ENCODE data around the gene SLC46A3.

Gene SLC46A3

GRCh38 chr13:28653111-28653510 is 65.7 kb downstream of the SLC46A3 start:
- DNase-seq (ENCODE audit: low read depth in 1 of 2, low spot score in 1 of 2), result no peak
- H3K27me3 ChIP-seq (ENCODE audit: insufficient read depth, poor library complexity, severe bottlenecking), result no peaks in the 10 kb centered on the region
- H3K27ac ChIP-seq (replicated peaks), result no peak overlapping the region
- H3K4me3 ChIP-seq (replicated peaks; ENCODE audit: insufficient read depth, low read length), result no peak overlapping the region
- no peak for TF ChIP-seq POLR2AphosphoS5 (IDR thresholded peaks at IDR 0.05; ENCODE audit: low read depth)
- TF ChIP-seq SPI1 (IDR thresholded peaks at IDR 0.05; ENCODE audit: borderline replicate concordance, low read depth), result no peak
- TF ChIP-seq GABPA (IDR thresholded peaks at IDR 0.05; ENCODE audit: low read depth), result no peak
- TF ChIP-seq CTCF (IDR thresholded peaks at IDR 0.05; ENCODE audit: insufficient read depth, low read length), result no peak
- TF ChIP-seq REST (IDR thresholded peaks at IDR 0.05; ENCODE audit: insufficient replicate concordance, low read depth), result no peak

GRCh38 chr13:28651810-28652401 is 66.9 kb downstream of the SLC46A3 start:
- no peaks in the 10 kb centered on the region for H3K27me3 ChIP-seq (ENCODE audit: insufficient read depth, poor library complexity, severe bottlenecking)
- no peak for DNase-seq (ENCODE audit: low read depth in 1 of 2, low spot score in 1 of 2)
- TF ChIP-seq SPI1 (IDR thresholded peaks at IDR 0.05; ENCODE audit: borderline replicate concordance, low read depth) (no peak), CTCF (IDR thresholded peaks at IDR 0.05; ENCODE audit: insufficient read depth, low read length) (no peak), REST (IDR thresholded peaks at IDR 0.05; ENCODE audit: insufficient replicate concordance, low read depth) (no peak), GABPA (IDR thresholded peaks at IDR 0.05; ENCODE audit: low read depth) (no peak), POLR2AphosphoS5 (IDR thresholded peaks at IDR 0.05; ENCODE audit: low read depth) (no peak)
- H3K4me3 ChIP-seq (replicated peaks; ENCODE audit: insufficient read depth, low read length), result no peak overlapping the region
- H3K27ac ChIP-seq (replicated peaks), result no peak overlapping the region

GRCh38 chr13:28650284-28650683 is 68.5 kb downstream of the SLC46A3 start:
- DNase-seq (ENCODE audit: low read depth in 1 of 2, low spot score in 1 of 2), result no peak
- no peaks in the 10 kb centered on the region for H3K27me3 ChIP-seq (ENCODE audit: insufficient read depth, poor library complexity, severe bottlenecking)
- TF ChIP-seq REST (IDR thresholded peaks at IDR 0.05; ENCODE audit: insufficient replicate concordance, low read depth), result no peak
- no peak for TF ChIP-seq SPI1 (IDR thresholded peaks at IDR 0.05; ENCODE audit: borderline replicate concordance, low read depth)
- TF ChIP-seq CTCF (IDR thresholded peaks at IDR 0.05; ENCODE audit: insufficient read depth, low read length), result no peak
- TF ChIP-seq POLR2AphosphoS5 (IDR thresholded peaks at IDR 0.05; ENCODE audit: low read depth), result no peak
- TF ChIP-seq GABPA (IDR thresholded peaks at IDR 0.05; ENCODE audit: low read depth), result no peak
- H3K4me3 ChIP-seq (replicated peaks; ENCODE audit: insufficient read depth, low read length), result no peak overlapping the region
- no peak overlapping the region for H3K27ac ChIP-seq (replicated peaks)

Measured in HL-60 (cell line).